ENCODE measurements around the gene MED13L.

MED13L gene

GRCh38 chr12:116093915-116094314 is 183.6 kb downstream of the MED13L start:
- TF ChIP-seq CTCF (IDR thresholded peaks at IDR 0.05), result no peak

GRCh38 chr12:116092776-116093175 is 184.7 kb downstream of the MED13L start:
- no peak for TF ChIP-seq CTCF (IDR thresholded peaks at IDR 0.05)

- TF ChIP-seq CTCF (IDR thresholded peaks at IDR 0.05), result no peak
These were observed 185.3 kb downstream of the MED13L start for GRCh38 chr12:116092162-116092561.

- no peak for TF ChIP-seq CTCF (IDR thresholded peaks at IDR 0.05)
These were observed 185.9 kb downstream of the MED13L start for GRCh38 chr12:116091579-116091978.

- TF ChIP-seq CTCF (IDR thresholded peaks at IDR 0.05), result no peak
These were observed 187.0 kb downstream of the MED13L start for GRCh38 chr12:116090516-116090915.

GRCh38 chr12:116089080-116089479 is 188.4 kb downstream of the MED13L start:
- no peak for TF ChIP-seq CTCF (IDR thresholded peaks at IDR 0.05)

- TF ChIP-seq CTCF (IDR thresholded peaks at IDR 0.05), result no peak
These were observed 189.5 kb downstream of the MED13L start for GRCh38 chr12:116087962-116088361.

GRCh38 chr12:116087399-116087798 is 190.1 kb downstream of the MED13L start:
- no peak for TF ChIP-seq CTCF (IDR thresholded peaks at IDR 0.05)
